Hypothalamus (tissue), 51 donors: ENCODE results near the gene CMYA5.
A peak's percentile ranks its signal among the peaks of the same experiment; 100 is the strongest.

Experiments
- DNase-seq, 51 donors: peaks; one replicate each; lab custom pipeline; 2025; lab: John Stamatoyannopoulos, UW

Gene CMYA5

DNA sequence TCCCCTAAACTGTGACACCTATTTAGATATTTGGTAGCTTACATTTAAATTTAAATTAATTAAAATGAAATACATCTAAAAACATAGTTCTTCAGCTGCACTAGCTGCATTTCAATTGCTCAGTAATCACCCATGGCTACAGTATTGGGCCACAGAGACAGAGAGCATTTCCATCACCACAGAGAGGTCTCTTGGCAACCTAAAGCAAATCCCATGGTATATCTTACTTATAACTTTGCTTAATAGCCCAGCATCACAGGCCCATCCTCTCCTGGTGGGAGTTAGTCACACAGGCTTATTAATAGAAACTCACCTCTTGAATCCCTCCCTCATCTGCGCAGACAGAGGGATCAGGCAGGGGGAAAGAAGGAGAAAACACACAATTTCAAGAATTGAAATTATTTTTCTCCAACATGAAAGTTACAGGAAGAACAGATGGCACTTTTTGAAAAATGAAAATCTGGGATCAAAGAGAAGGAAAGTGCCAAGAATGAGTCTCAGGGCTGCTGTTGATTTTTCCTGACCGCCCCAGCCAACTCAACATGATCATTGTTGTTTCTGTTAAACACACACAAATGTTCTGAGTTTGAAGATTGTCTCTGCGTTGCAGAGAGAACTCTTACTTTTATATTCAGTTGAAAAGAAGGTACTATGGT lies 144.6 kb downstream of the CMYA5 start:
- DNase-seq, result no peak

DNA sequence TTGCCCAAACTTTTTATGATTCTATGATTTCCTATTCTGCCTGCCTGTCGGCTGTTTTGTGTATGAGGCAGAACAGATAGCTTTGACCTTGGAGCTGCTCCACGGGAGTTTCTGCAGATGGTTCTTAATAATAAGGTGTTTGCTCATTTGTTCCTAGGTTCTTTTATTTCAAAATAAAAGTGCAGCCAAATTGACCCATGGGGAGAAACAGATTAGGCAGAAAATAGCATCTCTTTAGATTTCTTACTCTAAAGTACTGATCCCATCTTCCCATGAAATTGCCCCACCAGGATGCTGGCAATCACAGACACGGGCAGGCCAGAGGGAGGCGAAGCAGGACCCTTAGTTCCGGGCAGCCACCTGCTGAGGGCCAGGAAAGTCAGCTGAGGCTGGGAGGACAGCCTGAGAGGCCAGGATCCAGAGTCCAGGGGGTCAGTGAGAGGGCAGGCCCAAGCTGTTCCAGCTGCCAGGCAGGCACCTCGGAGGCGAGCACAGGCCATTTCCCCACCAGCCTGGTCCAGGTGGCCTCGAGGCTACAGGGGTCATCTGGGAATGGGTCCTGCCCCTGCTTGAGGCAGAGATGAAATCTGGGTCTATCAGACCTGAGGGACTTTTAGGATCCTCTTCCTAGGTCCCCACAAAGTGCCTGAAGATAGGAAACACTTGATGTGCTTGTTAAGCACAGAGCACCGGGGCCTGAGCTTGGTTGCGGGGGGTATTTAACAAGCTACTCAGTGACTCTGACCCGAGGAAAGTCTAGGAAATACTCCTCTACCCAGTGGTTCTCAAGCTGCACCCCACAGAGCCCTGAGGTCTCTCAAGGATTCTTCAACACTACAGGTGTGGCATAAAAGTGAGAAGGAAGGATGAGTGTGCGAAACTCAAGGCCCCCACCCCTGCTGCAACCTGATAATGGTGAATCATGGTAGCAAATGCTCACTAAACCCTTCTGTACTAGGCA lies 145.4 kb downstream of the CMYA5 start:
- no peak for DNase-seq

GRCh38 chr5:79837761-79838551 lies 148.3 kb downstream of the CMYA5 start:
- DNase-seq, result no peak

DNA sequence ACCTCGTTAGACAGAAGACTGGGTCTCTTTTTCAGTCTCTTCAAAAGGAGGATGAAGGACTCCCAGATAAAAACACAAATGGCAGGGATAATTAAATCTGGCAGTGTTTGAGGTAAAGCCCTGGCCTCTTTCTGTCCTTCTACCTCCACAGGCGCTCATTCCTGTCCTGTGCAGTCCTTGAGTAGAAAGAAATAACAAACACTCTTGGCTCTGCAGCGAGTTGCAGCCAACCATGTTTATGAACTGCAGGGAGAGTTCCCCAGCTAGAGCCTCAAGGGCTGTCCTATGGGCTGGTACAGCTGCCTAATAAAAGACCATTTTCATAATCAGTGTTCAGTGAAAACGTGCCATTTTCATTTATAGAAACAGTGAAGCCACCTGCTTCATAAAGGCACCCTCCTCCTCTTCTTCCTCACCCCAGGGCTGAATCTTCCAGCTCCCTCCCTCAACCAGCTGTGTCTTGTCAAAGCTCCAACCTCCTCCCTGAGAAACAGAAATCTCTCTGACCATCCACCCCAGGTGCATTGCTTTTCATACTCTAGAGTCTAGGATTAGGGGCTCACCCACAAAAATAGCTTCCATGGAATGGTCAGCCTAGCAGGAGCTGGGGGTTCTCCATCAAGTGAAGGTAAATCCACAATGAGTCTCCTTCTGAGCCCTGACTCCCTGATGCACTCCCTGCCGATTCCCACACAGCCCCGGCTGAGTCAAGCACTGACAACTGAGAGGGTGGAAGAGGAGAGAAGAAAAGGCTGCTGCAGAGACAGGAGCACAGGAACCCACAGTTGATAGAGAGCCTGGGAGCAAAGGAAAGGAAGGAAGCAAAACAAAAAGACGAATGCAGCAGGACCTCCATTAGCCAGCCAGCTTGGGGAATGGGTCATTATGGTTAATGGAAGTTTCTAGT lies 150.7 kb downstream of the CMYA5 start:
- DNase-seq, result peak in 2 of 51 donors; percentile 53 to 64

DNA sequence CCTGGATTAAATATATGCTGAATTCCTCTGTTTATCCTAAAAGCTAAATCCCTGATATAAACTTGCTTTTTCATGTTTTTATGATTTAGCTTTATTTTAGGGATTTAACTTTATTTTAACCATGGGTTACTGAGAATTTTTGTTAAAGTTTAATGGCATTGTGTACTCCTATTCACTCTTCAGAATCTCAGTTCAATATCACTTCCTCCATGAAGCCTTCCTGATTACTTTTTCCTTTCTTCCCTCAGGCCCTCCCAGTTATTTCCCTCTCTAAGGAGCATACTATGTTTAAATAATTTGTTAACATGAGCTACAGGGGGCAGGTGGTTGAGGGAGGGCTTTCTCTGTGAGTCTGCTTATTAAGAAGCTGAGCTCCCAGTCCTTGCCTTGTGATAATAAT lies 151.5 kb downstream of the CMYA5 start:
- no peak for DNase-seq

GRCh38 chr5:79842006-79842881 lies 152.6 kb downstream of the CMYA5 start:
- DNase-seq, result no peak

- DNase-seq, result no peak
Observed at GRCh38 chr5:79842991-79843390, 153.4 kb downstream of the CMYA5 start.

GRCh38 chr5:79843450-79844388 lies 154.1 kb downstream of the CMYA5 start:
- no peak for DNase-seq

GRCh38 chr5:79844571-79844970 lies 154.9 kb downstream of the CMYA5 start:
- no peak for DNase-seq

GRCh38 chr5:79845448-79846197 lies 156.0 kb downstream of the CMYA5 start:
- peak in 2 of 51 donors; percentile 24 to 43 for DNase-seq

DNA sequence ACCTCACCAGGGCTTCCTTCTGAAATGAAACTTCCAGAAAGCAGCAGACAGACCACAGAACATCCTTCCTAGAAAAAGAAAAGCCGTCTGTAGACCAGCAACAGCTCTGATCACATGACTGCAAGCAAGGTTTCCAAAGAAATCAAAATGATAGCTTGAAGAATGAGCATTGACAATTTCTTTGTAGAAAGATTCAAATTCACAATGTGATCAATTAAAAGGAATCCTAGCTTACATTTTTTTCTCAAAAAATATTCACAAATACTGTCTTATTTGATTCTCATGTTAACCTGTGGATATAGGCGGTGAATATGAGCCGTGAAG lies 156.5 kb downstream of the CMYA5 start:
- DNase-seq, result no peak

DNA sequence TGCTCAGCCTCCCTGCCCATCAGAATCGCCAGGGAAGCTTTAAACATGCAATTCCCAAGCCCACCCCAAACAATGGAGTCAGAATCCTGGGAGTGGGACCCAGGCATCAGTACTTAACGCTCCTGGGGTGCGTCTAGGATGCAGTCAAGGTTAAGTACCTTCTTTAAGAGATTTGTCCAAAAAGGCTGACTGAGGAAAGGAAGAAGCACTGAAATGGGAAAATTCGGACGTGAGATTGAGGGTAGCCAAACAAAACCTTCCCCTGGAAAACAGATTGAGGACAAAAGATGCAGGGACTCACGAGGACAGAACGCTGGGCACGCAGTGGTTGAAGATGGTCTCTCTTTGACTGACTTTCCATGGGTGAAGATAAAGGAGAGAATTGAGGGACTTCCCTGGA lies 157.9 kb downstream of the CMYA5 start:
- no peak for DNase-seq

DNA sequence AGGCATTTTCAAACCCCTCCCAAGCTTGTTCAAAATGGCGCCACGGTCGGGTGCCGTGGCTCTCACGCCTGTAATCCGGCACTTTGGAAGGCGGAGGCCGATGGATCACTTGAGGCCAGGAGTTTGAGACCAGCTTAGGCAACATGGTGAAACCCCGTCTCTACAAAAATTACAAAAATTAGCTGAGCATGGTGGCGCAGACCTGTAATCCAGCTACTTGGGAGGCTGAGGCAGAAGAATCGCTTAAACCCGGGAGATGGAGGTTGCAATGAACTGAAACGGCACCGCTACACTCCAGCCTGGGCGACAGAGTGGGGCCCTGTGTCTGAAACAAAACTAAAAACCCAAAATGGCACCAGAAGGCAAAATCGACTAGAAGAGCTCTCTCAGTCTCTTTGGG lies 159.4 kb downstream of the CMYA5 start:
- DNase-seq, result no peak
